Breast epithelium (tissue), 4 donors: Measurements from ENCODE around the gene ADORA3. TPM values are rescaled to one million over a fixed set of nuclear protein-coding genes. Genes with fewer than 3 reads are reported as not detected.

ENCODE experiments used
- DNase-seq, 2 donors: peaks; one replicate each; pipeline ENCODE4 v3.0.0-alpha.2; 2019; ENCODE audit warnings: low spot score in 2 of 2
- H3K27ac ChIP-seq, 2 donors: fragments of 200-600 bp; sonication (generic) in 1 of 2; one replicate each; pipeline ENCODE4 v1.5.1; 2016 to 2019; ENCODE audit warnings: mild to moderate bottlenecking in 1 of 2
- H3K27me3 ChIP-seq, 2 donors: fragments of 200-600 bp; sonication (generic) in 1 of 2; one replicate each; pipeline versions ENCODE4 v1.5.1 to v1.6.0; 2017 to 2019; ENCODE audit warnings: control low read depth in 1 of 2, mild to moderate bottlenecking in 1 of 2
- H3K36me3 ChIP-seq: fragments of 200-600 bp; one replicate; pipeline ENCODE4 v1.5.1; 2019
- H3K4me1 ChIP-seq, 2 donors: fragments of 200-600 bp; sonication (generic); one replicate each; pipeline ENCODE4 v1.5.1; 2016 to 2019; ENCODE audit warnings: control low read depth in 1 of 2
- H3K4me3 ChIP-seq, 3 donors: fragments of 200-600 bp; sonication (generic); 1 replicate in 2 of 3; 2 replicates in 1 of 3; pipeline ENCODE4 v1.5.1; 2016 to 2019; ENCODE audit warnings: mild to moderate bottlenecking in 3 of 3, moderate library complexity in 2 of 3
- H3K9me3 ChIP-seq, 2 donors: fragments of 200-600 bp; sonication (generic) in 1 of 2; one replicate each; pipeline ENCODE4 v1.5.1; 2016 to 2019; ENCODE audit warnings: control low read depth in 1 of 2
- POLR2A ChIP-seq: fragments of 450-650 bp; IDR thresholded peaks from one replicate; pipeline ENCODE4 v1.6.1; 2016; ENCODE audit warnings: antibody characterized with exemption, mild to moderate bottlenecking, moderate library complexity
- POLR2AphosphoS5 ChIP-seq, 3 donors: sonication (generic); formaldehyde crosslinking; IDR thresholded peaks; one replicate each; pipeline ENCODE4 v1.6.1; 2017; ENCODE audit warnings: antibody characterized with exemption in 3 of 3
- intact Hi-C: fragments of 100-400 bp; cut with DNase I; formaldehyde crosslinking; loops from one replicate; pipeline ENCODE4 v1.15.1; 2023; ENCODE audit warnings: low total_unique reads
- total RNA-seq, 3 donors: library from RNA; depleted of rRNA; stranded (reverse); fragments of >200 nt; gene quantifications; one replicate each; pipeline ENCODE4 v1.1.0, GENCODE V29; 2016
- TF ChIP-seq, protein P1 (sequence below), 3 donors: fragments of 450-650 bp; IDR thresholded peaks; one replicate each; pipeline ENCODE4 v1.5.1; 2016 to 2017; ENCODE audit warnings: antibody characterized with exemption in 3 of 3, mild to moderate bottlenecking in 3 of 3, moderate library complexity in 3 of 3

Gene ADORA3
- total RNA-seq, 3 donors from 2014 or later, result 9.5 to 13.8 (median 13.2) TPM

DNA sequence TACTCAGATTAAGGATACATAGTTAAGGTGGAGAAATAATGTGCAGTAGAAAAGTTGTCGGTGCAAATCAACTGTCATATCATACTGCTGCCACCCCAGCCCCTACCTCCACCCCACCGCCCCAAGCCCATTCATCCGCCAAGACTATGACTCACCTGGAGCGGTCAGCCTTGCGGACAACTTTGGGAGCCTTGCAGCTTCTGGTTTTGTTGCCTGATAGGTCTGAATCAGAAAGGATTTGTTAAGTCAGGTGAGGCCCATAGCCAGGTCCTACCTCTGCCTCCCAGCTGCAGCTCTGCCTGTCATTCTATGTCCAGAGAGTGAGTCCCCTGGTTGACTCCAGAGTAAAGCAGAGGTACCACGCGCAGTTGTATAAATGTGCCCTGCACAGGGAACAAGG is 17.0 kb downstream of the ADORA3 start:
- no peak overlapping the region for H3K4me3 ChIP-seq
- H3K36me3 ChIP-seq, result no peaks in the 10 kb centered on the region
- no peak for DNase-seq
- H3K27me3 ChIP-seq, result no peaks in the 10 kb centered on the region
- intact Hi-C loops, result no loop called here
- H3K4me1 ChIP-seq, result no peaks in the 10 kb centered on the region
- H3K9me3 ChIP-seq, result no peaks in the 10 kb centered on the region
- no peak overlapping the region for H3K27ac ChIP-seq
- TF ChIP-seq POLR2A (no peak), POLR2AphosphoS5 (IDR thresholded peaks at IDR 0.05) (no peak)
- TF ChIP-seq, protein P1, sequence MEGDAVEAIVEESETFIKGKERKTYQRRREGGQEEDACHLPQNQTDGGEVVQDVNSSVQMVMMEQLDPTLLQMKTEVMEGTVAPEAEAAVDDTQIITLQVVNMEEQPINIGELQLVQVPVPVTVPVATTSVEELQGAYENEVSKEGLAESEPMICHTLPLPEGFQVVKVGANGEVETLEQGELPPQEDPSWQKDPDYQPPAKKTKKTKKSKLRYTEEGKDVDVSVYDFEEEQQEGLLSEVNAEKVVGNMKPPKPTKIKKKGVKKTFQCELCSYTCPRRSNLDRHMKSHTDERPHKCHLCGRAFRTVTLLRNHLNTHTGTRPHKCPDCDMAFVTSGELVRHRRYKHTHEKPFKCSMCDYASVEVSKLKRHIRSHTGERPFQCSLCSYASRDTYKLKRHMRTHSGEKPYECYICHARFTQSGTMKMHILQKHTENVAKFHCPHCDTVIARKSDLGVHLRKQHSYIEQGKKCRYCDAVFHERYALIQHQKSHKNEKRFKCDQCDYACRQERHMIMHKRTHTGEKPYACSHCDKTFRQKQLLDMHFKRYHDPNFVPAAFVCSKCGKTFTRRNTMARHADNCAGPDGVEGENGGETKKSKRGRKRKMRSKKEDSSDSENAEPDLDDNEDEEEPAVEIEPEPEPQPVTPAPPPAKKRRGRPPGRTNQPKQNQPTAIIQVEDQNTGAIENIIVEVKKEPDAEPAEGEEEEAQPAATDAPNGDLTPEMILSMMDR (IDR thresholded peaks at IDR 0.05), result no peak

DNA sequence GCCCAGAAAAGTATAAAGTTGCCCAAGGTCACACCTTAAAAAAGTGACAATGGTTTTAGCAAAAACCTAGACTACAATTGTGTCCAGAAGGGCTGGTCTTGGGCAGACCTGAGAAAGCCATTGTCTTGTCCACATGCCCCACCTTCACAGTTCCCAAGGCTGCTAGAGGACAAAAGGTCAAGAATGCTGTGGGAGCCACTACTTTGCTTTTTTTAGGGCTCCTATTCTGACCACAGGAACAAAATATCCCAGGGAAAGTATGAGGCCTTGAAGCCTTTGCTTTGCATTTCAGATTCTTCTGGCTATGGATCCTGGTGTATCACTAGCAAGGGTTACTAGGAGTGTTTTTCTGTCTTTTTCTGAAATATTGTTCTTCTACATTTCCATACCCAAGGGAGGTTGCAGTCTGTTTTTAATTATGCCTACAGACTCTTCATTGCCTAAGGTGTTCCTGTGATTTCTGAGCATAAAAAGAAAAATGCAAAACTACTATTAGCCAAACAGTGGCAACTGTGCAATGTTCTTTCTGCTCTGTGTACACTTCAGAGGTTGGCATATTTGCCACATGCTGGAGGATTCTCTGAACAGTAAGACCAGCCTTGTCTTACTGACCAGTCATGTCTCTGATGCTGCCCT is 18.9 kb downstream of the ADORA3 start:
- Histone ChIP-seq H3K4me1 (no peaks in the 10 kb centered on the region), H3K9me3 (no peaks in the 10 kb centered on the region), H3K27me3 (no peaks in the 10 kb centered on the region), H3K27ac (no peak overlapping the region), H3K4me3 (no peak overlapping the region), H3K36me3 (no peaks in the 10 kb centered on the region)
- TF ChIP-seq POLR2AphosphoS5 (IDR thresholded peaks at IDR 0.05) (no peak), POLR2A (no peak)
- TF ChIP-seq, protein P1 (IDR thresholded peaks at IDR 0.05), result no peak
- no peak for DNase-seq
- intact Hi-C loops, result no loop called here

DNA sequence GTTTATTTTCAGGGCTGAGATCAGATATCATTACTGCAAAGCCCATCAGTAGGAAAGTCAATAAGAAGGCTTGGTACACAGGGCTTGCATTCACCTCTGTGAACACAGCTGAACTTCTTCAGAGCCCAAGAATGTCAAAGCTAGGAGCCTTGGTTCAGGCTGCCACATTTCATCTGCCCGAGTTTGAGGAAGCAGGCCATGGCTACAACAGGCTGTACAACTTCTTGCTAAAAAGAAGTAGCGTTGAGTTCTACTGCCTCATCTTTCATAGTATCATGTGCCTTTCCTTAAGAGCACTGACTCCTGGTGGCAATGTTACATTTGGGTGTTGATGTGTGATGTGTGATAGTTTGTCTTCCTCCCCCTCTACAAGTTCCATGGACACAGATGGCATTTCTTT is 19.6 kb downstream of the ADORA3 start:
- Histone ChIP-seq H3K4me1 (no peaks in the 10 kb centered on the region), H3K27ac (no peak overlapping the region), H3K4me3 (no peak overlapping the region), H3K9me3 (no peaks in the 10 kb centered on the region), H3K27me3 (no peaks in the 10 kb centered on the region), H3K36me3 (no peaks in the 10 kb centered on the region)
- DNase-seq, result no peak
- intact Hi-C loops, result no loop called here
- TF ChIP-seq, protein P1 (IDR thresholded peaks at IDR 0.05), result no peak
- TF ChIP-seq POLR2AphosphoS5 (IDR thresholded peaks at IDR 0.05) (no peak), POLR2A (no peak)

DNA sequence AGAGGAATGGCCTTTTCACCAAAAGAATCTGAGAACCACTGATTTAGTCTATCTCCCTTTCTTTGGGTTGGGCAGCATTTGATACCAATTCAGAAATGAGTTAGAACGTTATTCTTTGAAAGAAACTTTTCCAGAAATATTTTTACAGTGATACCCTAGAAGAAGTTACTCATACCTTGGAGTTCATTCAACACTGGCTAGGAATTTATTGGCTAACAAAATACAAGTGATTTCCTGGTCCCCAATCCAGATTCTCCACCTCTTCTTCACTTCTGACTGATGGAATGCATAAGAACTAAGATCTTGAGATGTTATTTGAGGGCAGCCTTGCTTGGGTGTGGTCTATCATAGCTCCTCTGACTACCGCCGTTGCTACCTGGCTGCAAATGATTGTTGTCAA is 20.3 kb downstream of the ADORA3 start:
- H3K4me3 ChIP-seq, result no peak overlapping the region
- intact Hi-C loops, result no loop called here
- no peaks in the 10 kb centered on the region for H3K27me3 ChIP-seq
- no peak overlapping the region for H3K27ac ChIP-seq
- DNase-seq, result no peak
- H3K9me3 ChIP-seq, result no peaks in the 10 kb centered on the region
- no peaks in the 10 kb centered on the region for H3K36me3 ChIP-seq
- TF ChIP-seq POLR2A, result no peak
- TF ChIP-seq, protein P1 (IDR thresholded peaks at IDR 0.05), result no peak
- no peaks in the 10 kb centered on the region for H3K4me1 ChIP-seq

DNA sequence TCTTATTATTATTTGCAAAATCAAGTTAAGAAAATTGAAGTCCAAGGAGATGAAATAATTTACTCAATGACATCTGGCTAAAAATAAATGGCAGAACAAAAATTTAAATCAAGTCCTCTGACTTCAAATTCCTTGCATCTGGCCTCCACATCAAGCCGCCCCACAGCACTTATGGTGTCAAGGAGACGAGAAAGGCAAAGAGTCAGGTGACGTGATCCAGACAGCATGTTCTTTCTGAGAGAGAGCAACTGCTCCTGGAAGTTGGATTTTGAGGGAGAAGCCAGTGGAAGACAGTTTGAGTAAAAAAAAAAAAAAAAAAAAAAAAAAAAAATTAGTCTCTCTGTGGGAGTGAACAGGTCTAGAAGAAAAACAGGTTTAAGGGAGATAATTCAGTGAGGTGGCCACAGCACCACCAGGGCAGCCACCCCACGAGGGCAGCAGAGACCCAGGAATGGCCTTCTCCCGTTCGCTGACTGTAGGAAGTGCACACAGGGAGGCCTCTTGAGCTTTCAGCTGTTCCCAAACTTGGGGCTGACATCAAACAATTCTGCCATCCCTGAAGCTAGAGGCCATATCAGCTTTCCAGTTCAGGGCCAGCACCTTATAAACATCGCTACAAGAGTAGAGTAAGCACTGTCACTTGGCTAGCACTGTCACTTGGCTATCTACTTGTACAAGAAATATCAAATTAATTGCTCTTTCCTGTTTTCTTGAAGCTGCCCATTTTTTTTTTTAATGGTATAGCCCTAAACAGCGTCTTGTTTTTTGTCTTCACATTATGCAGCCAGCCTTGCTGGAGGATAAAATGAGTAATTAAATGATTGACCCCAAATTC is 21.8 kb downstream of the ADORA3 start:
- no peaks in the 10 kb centered on the region for H3K4me1 ChIP-seq
- H3K27ac ChIP-seq, result no peak overlapping the region
- no peaks in the 10 kb centered on the region for H3K27me3 ChIP-seq
- H3K4me3 ChIP-seq, result no peak overlapping the region
- intact Hi-C loops, result no loop called here
- TF ChIP-seq, protein P1 (IDR thresholded peaks at IDR 0.05), result peak in 2 of 3 donors; percentile 38 to 40
- no peak for TF ChIP-seq POLR2A
- no peaks in the 10 kb centered on the region for H3K36me3 ChIP-seq
- DNase-seq, result peak in 1 of 2 donors; percentile 50
- H3K9me3 ChIP-seq, result no peaks in the 10 kb centered on the region
